ENCODE data around the gene SLC13A5.
A peak's percentile ranks its signal among the peaks of the same experiment; 100 is the strongest.

SLC13A5 gene

DNA sequence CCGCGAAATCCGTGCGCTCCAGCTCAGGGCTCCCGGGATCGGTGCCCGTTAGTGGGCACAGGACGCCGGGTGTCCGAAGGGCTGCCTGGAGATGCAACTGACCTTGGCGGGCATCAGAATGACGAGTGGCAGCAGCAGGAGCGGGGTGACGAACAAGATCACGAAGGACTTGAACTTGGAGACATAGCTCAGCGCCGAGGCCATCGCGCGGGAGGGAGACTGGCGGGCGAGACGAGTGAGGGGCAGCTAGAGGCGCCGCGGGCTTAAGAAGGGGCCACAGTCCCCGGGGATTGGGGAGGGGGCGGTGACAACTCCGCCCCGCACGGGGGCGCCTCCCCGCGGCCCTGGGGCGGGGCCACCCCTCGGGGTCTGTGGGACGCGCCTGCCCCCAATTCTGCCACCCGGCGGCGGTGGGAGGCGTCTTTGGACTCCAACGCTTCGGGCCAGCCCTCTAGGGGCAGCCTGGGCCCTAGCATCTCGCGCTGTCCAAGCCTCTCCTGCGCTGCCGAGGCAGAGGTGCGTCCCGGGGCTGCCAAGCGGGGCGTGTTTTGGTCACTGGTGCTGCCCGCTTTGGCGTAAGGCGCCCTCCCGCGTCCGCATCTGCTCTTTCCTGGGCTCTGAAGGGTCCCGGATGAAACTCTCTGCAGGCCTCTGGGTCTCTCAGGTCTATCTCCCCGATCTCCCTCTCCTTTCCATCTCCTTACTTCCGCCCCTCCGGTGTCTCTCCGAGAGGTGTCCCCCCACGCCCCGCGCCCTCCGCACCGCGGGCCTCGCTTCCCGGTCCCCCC, at the start of gene SLC13A5:
Gene SLC13A5, minus strand, starts transcription at position 240 of the 788 bp plus-strand sequence. Its CDS starts 36 bp downstream, at position 204.
- Histone ChIP-seq H3K4me3 (ENCODE audit: low read depth in 1 of 2, low read length in 2 of 2) (no peak within 1 kb of the TSS), H3K36me3 (ENCODE audit: control insufficient read depth in 1 of 2, insufficient read depth in 2 of 2, low read length in 2 of 2) (no peaks in the 10 kb centered on the region), H3K27me3 (ENCODE audit: control insufficient read depth in 1 of 2, insufficient read depth in 2 of 2, low read length in 2 of 2) (peaks cover 21 to 29% of the 10 kb centered on the region in 2 donors), H3K27ac (ENCODE audit: low read depth, low read length) (no peak within 1 kb of the TSS), H3K4me1 (ENCODE audit: control insufficient read depth in 1 of 2, insufficient read depth in 2 of 2, low read length in 2 of 2) (no peaks in the 10 kb centered on the region), H3K9ac (ENCODE audit: low read depth in 1 of 2, low read length in 2 of 2) (no peak within 1 kb of the TSS), H3K9me3 (ENCODE audit: control insufficient read depth in 1 of 2, low read length in 2 of 2) (no peaks in the 10 kb centered on the region)

GRCh38 chr17:6761779-6762178, 48.6 kb upstream of the SLC13A5 start:
- Histone ChIP-seq H3K9ac (ENCODE audit: low read depth in 1 of 2, low read length in 2 of 2) (no peak overlapping the region), H3K4me3 (ENCODE audit: low read depth in 1 of 2, low read length in 2 of 2) (no peak overlapping the region), H3K27ac (ENCODE audit: low read depth, low read length) (no peak overlapping the region), H3K36me3 (ENCODE audit: control insufficient read depth in 1 of 2, insufficient read depth in 2 of 2, low read length in 2 of 2) (peaks cover 50 to 65% of the 10 kb centered on the region in 2 donors), H3K9me3 (ENCODE audit: control insufficient read depth in 1 of 2, low read length in 2 of 2) (no peaks in the 10 kb centered on the region), H3K4me1 (ENCODE audit: control insufficient read depth in 1 of 2, insufficient read depth in 2 of 2, low read length in 2 of 2) (peaks cover 4 to 14% of the 10 kb centered on the region in 2 donors), H3K27me3 (ENCODE audit: control insufficient read depth in 1 of 2, insufficient read depth in 2 of 2, low read length in 2 of 2) (no peaks in the 10 kb centered on the region)

DNA sequence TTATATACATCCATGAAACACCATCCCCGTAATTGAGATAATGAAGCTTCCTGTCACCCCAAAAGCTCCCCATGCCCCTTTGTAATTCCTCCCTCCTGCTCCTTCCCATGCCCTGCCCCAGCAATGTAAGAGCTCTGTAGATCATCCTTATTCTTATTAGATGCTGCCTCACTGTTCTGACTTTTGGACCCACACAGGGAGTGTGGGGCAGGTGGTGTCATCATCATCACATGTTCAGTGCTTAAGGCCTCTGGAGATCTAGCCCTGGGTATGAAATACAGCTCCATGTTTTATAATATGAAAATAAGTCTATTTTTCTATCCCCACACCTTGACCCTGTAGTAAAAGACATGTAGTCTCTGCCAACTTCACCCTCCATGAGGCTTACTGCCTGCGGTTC, 44.6 kb upstream of the SLC13A5 start:
- peaks cover 26 to 35% of the 10 kb centered on the region in 2 donors for H3K36me3 ChIP-seq (ENCODE audit: control insufficient read depth in 1 of 2, insufficient read depth in 2 of 2, low read length in 2 of 2)
- peaks cover 4 to 26% of the 10 kb centered on the region in 2 donors for H3K4me1 ChIP-seq (ENCODE audit: control insufficient read depth in 1 of 2, insufficient read depth in 2 of 2, low read length in 2 of 2)
- H3K27ac ChIP-seq (ENCODE audit: low read depth, low read length) = no peak overlapping the region
- H3K4me3 ChIP-seq (ENCODE audit: low read depth in 1 of 2, low read length in 2 of 2) = no peak overlapping the region
- no peaks in the 10 kb centered on the region for H3K9me3 ChIP-seq (ENCODE audit: control insufficient read depth in 1 of 2, low read length in 2 of 2)
- no peak overlapping the region for H3K9ac ChIP-seq (ENCODE audit: low read depth in 1 of 2, low read length in 2 of 2)
- H3K27me3 ChIP-seq (ENCODE audit: control insufficient read depth in 1 of 2, insufficient read depth in 2 of 2, low read length in 2 of 2) = no peaks in the 10 kb centered on the region

DNA sequence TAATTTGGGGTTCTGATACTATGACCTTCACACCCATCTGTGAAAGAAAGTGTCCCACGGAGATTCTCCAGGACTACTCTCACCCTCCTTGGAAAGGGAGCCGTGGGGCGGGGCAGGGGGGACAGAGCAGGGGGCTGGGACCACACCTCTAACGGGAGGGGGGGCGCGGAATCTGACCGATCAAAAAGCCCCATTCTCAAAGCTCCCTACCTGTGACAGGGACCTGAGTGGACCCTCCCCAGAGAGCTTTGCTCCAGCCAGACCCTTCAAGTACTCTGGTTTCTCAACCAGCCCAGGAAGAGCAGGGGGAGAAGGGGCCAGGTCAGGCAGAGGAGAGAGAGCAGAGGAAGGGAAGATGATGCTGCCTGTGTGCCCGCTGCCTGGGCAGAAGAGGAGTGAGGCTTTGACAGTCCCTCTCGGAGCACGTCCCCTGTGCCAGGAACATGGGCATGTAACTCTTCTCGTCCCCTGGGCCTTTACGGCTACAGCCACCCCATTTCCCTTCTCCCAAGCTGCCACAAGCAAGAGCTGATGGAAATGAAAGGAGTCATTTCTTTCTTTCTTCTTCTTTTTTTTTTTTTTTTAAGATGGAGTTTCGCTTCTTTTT, 43.4 kb upstream of the SLC13A5 start:
- H3K4me3 ChIP-seq (ENCODE audit: low read depth in 1 of 2, low read length in 2 of 2) = peak overlapping the region; percentile 89 to 91
- peaks cover 10 to 33% of the 10 kb centered on the region in 2 donors for H3K4me1 ChIP-seq (ENCODE audit: control insufficient read depth in 1 of 2, insufficient read depth in 2 of 2, low read length in 2 of 2)
- no peak overlapping the region for H3K27ac ChIP-seq (ENCODE audit: low read depth, low read length)
- H3K9me3 ChIP-seq (ENCODE audit: control insufficient read depth in 1 of 2, low read length in 2 of 2) = no peaks in the 10 kb centered on the region
- peaks cover 16 to 23% of the 10 kb centered on the region in 2 donors for H3K36me3 ChIP-seq (ENCODE audit: control insufficient read depth in 1 of 2, insufficient read depth in 2 of 2, low read length in 2 of 2)
- no peaks in the 10 kb centered on the region for H3K27me3 ChIP-seq (ENCODE audit: control insufficient read depth in 1 of 2, insufficient read depth in 2 of 2, low read length in 2 of 2)
- H3K9ac ChIP-seq (ENCODE audit: low read depth in 1 of 2, low read length in 2 of 2) = peak overlapping the region; percentile 73 to 88

DNA sequence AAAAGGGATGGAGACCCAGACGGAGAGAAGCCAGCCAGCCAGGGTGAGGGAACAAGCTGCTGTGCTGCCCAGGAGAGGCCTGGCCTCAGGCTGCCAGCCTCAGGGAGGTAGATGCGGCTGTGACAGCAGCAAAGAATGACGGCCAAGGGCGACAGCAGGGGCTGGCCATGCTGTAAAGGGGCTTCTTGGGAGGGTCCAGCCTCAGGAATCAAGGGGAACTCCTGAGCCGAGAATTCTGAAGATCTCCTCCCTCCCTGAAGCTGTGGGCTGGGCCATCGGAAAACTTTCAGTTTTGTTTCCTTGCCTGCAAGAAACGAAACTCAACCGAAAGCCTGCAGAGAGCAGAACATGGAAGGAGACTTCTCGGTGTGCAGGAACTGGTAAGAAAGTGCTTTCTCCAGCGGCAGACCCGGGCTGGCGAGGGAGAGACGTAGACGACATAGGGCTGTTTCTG, 42.6 kb upstream of the SLC13A5 start, which contains the start of gene XAF1:
Gene XAF1, plus strand, starts transcription at position 316 of the 454 bp plus-strand sequence. Its CDS starts 33 bp downstream, at position 349.
- Histone ChIP-seq H3K27ac (ENCODE audit: low read depth, low read length) (peak within 1 kb of the TSS; percentile 78), H3K27me3 (ENCODE audit: control insufficient read depth in 1 of 2, insufficient read depth in 2 of 2, low read length in 2 of 2) (no peaks in the 10 kb centered on the region), H3K36me3 (ENCODE audit: control insufficient read depth in 1 of 2, insufficient read depth in 2 of 2, low read length in 2 of 2) (peaks cover 11 to 18% of the 10 kb centered on the region in 2 donors), H3K9me3 (ENCODE audit: control insufficient read depth in 1 of 2, low read length in 2 of 2) (no peaks in the 10 kb centered on the region), H3K4me1 (ENCODE audit: control insufficient read depth in 1 of 2, insufficient read depth in 2 of 2, low read length in 2 of 2) (peaks cover 10 to 33% of the 10 kb centered on the region in 2 donors), H3K4me3 (ENCODE audit: low read depth in 1 of 2, low read length in 2 of 2) (peak within 1 kb of the TSS; percentile 89 to 91), H3K9ac (ENCODE audit: low read depth in 1 of 2, low read length in 2 of 2) (peak within 1 kb of the TSS; percentile 73 to 88)

DNA sequence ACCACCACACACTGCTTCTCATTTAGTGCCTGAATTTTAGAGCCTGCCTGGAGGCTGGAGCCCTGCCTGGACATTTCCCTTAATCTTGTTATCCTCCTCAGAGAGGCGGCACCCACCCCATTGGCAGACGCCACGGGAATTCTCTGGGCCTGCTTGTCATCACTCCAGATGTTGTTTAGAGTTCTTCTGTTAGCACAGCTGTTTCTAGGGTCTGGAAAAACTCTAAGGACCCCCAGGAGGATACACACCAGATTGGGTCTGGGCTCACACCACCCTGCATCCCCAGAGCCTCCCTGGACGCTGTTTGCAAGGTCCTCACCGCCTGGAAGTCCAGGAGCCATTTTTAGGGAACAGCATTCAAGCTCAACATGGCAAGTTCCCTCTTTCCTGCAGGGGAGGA, 42.1 kb upstream of the SLC13A5 start:
- Histone ChIP-seq H3K36me3 (ENCODE audit: control insufficient read depth in 1 of 2, insufficient read depth in 2 of 2, low read length in 2 of 2) (peaks cover 11 to 13% of the 10 kb centered on the region in 2 donors), H3K4me1 (ENCODE audit: control insufficient read depth in 1 of 2, insufficient read depth in 2 of 2, low read length in 2 of 2) (peaks cover 10 to 33% of the 10 kb centered on the region in 2 donors), H3K4me3 (ENCODE audit: low read depth in 1 of 2, low read length in 2 of 2) (peak overlapping the region; percentile 89 to 91), H3K27ac (ENCODE audit: low read depth, low read length) (peak overlapping the region; percentile 78), H3K9me3 (ENCODE audit: control insufficient read depth in 1 of 2, low read length in 2 of 2) (no peaks in the 10 kb centered on the region), H3K27me3 (ENCODE audit: control insufficient read depth in 1 of 2, insufficient read depth in 2 of 2, low read length in 2 of 2) (no peaks in the 10 kb centered on the region), H3K9ac (ENCODE audit: low read depth in 1 of 2, low read length in 2 of 2) (peak overlapping the region; percentile 73 to 88)

DNA sequence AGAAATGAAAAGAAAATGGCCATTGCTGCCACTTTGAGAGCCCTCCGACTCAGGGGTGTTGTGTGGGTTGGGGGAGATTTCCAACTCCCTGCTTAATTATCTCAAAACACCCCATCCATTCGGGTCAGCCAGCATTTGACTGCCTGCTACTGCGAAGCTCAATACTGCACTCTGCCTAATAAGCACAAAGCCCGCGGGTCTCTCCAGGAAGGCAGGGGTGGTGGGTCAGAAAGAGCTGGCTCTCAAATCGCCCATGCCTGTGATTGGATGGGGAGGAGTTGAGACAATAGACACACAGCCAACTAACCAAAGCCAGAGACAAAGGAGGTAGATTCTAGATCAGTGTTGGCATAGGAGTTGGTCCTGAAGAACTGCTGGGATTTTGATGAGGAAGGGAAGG, 40.4 kb upstream of the SLC13A5 start:
- no peak overlapping the region for H3K9ac ChIP-seq (ENCODE audit: low read depth in 1 of 2, low read length in 2 of 2)
- no peaks in the 10 kb centered on the region for H3K36me3 ChIP-seq (ENCODE audit: control insufficient read depth in 1 of 2, insufficient read depth in 2 of 2, low read length in 2 of 2)
- H3K27me3 ChIP-seq (ENCODE audit: control insufficient read depth in 1 of 2, insufficient read depth in 2 of 2, low read length in 2 of 2) = no peaks in the 10 kb centered on the region
- H3K27ac ChIP-seq (ENCODE audit: low read depth, low read length) = no peak overlapping the region
- peaks cover 10 to 33% of the 10 kb centered on the region in 2 donors for H3K4me1 ChIP-seq (ENCODE audit: control insufficient read depth in 1 of 2, insufficient read depth in 2 of 2, low read length in 2 of 2)
- no peak overlapping the region for H3K4me3 ChIP-seq (ENCODE audit: low read depth in 1 of 2, low read length in 2 of 2)
- H3K9me3 ChIP-seq (ENCODE audit: control insufficient read depth in 1 of 2, low read length in 2 of 2) = no peaks in the 10 kb centered on the region

DNA sequence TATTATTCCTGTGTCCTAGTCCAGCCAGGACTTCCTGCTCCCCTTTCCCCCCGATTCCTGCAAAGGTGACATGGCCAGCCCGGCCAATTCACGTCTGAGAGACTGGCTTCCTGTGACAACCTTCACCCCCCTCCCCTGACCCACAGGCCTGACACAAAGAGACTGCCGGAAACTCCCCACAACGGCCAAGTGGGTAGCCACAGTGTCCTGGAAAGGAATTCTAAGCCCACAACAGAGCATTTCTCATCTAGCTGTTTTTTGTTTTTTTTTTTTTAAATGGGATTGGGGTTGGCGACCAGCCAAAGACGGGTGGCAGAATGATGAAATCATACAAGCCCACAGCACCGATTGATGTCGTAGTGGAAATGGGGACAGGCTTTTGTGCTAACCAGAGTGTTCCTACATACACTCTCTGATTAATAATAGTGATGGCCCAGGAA, 39.9 kb upstream of the SLC13A5 start:
- peaks cover 10 to 31% of the 10 kb centered on the region in 2 donors for H3K4me1 ChIP-seq (ENCODE audit: control insufficient read depth in 1 of 2, insufficient read depth in 2 of 2, low read length in 2 of 2)
- peak overlapping the region; percentile 73 for H3K27ac ChIP-seq (ENCODE audit: low read depth, low read length)

GRCh38 chr17:6752068-6752909, 39.1 kb upstream of the SLC13A5 start:
- no peaks in the 10 kb centered on the region for H3K36me3 ChIP-seq (ENCODE audit: control insufficient read depth in 1 of 2, insufficient read depth in 2 of 2, low read length in 2 of 2)
- H3K4me3 ChIP-seq (ENCODE audit: low read depth in 1 of 2, low read length in 2 of 2) = no peak overlapping the region
- H3K9ac ChIP-seq (ENCODE audit: low read depth in 1 of 2, low read length in 2 of 2) = peak overlapping the region in 1 of 2 donors; percentile 7
- H3K27ac ChIP-seq (ENCODE audit: low read depth, low read length) = peak overlapping the region; percentile 73
- H3K9me3 ChIP-seq (ENCODE audit: control insufficient read depth in 1 of 2, low read length in 2 of 2) = no peaks in the 10 kb centered on the region
- H3K4me1 ChIP-seq (ENCODE audit: control insufficient read depth in 1 of 2, insufficient read depth in 2 of 2, low read length in 2 of 2) = peaks cover 9 to 24% of the 10 kb centered on the region in 2 donors
- no peaks in the 10 kb centered on the region for H3K27me3 ChIP-seq (ENCODE audit: control insufficient read depth in 1 of 2, insufficient read depth in 2 of 2, low read length in 2 of 2)

More for the DNA sequence above, 39.9 kb upstream of the SLC13A5 start:
- no peaks in the 10 kb centered on the region for H3K36me3 ChIP-seq (ENCODE audit: control insufficient read depth in 1 of 2, insufficient read depth in 2 of 2, low read length in 2 of 2)
- no peak overlapping the region for H3K4me3 ChIP-seq (ENCODE audit: low read depth in 1 of 2, low read length in 2 of 2)
- H3K9ac ChIP-seq (ENCODE audit: low read depth in 1 of 2, low read length in 2 of 2) = no peak overlapping the region
- H3K27me3 ChIP-seq (ENCODE audit: control insufficient read depth in 1 of 2, insufficient read depth in 2 of 2, low read length in 2 of 2) = no peaks in the 10 kb centered on the region
- H3K9me3 ChIP-seq (ENCODE audit: control insufficient read depth in 1 of 2, low read length in 2 of 2) = no peaks in the 10 kb centered on the region

Measured in duodenal mucosa (tissue), 2 donors.